NCI-H526 treated with DMSO at 0.1 percent for 48 hours (cell line): ENCODE measurements around the gene PTPRT.
A peak's percentile ranks its signal among the peaks of the same experiment; 100 is the strongest.

Source experiments
- DNase-seq: peaks from one replicate; lab custom pipeline; 2025; lab: John Stamatoyannopoulos, UW

Gene PTPRT

DNA sequence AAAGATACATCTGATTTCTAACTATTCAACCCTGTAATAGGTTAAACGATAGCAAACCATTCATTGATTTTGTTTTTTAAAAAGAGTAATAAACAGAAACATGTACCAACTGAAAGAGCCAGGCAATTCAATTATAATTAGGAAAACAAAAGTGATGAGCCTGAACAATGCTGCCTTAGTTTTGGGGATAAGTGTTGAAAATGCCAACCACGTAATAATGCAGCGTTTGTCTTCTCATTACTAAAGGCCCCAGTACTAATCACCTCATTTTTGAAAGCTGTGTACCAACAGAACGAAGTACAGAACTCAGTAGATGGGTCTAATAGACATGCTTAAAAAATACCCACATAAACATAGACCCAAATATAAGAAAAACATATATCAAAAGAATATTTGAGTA is 907.9 kb downstream of the PTPRT start:
- DNase-seq: no peak

- DNase-seq: peak; percentile 96
Observed at GRCh38 chr20:42276718-42277602, 912.7 kb downstream of the PTPRT start.

GRCh38 chr20:42274986-42275385 is 914.7 kb downstream of the PTPRT start:
- DNase-seq: no peak

DNA sequence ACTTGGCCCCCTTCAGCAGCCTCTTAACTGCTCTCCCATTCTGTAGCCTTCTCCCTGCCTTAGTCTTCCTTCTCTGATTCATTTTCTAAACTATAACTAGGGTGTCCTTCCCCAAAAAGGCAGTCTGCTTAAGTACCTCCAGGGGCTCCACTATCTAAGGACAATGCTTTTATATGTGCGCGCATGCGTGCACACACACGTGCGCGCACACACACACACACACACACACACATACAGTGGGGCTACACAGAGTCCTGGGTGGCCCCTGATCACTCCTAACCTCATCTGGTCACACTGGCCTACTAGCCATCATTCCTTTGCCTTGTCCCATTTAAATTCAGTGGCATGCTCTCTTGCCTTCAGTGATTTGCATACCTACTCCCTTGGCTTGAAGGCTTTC is 917.2 kb downstream of the PTPRT start:
- peak; percentile 70 for DNase-seq

DNA sequence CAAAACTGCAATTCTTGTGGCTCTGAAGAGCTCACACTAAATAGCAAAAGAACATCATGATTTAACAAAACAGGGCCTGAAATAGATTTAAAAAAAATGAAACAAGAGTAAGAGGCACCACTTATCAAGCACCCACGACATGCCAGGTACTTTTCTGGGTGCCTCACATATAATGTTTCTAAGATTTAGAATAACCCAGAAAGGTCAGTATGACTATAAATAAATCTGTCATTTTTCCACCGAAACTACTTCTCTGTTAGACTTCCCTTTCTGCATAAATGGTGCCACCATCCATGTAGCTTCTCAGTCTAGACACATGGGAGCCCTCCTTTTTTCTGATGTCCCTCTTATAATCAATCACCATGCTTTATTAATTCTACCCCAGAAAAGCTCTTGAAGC is 919.2 kb downstream of the PTPRT start:
- DNase-seq: no peak

- DNase-seq: no peak
Observed at GRCh38 chr20:42267793-42268384, 921.8 kb downstream of the PTPRT start.

- no peak for DNase-seq
Observed at GRCh38 chr20:42261766-42262270, 927.9 kb downstream of the PTPRT start.

- no peak for DNase-seq
Observed at GRCh38 chr20:42260184-42260583, 929.5 kb downstream of the PTPRT start.

DNA sequence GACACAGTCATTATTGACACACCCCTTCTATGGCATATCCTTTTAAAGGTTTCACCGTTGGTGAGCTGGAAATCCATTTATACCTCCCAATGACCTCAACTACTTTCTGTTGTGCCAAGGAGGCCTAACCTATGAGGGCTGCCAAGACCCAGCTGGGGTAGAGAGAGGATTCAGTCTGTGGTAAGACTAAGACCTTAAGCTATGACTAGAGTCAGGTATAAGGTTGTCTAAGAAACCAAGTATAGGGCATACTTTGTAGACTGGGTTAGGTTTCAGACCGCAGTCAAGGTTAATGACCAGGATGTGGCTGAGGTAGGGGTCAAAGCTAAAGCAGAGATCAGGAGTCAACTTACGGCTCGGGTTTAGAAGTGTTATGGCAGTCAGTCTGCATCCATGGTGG is 930.3 kb downstream of the PTPRT start:
- DNase-seq: no peak

DNA sequence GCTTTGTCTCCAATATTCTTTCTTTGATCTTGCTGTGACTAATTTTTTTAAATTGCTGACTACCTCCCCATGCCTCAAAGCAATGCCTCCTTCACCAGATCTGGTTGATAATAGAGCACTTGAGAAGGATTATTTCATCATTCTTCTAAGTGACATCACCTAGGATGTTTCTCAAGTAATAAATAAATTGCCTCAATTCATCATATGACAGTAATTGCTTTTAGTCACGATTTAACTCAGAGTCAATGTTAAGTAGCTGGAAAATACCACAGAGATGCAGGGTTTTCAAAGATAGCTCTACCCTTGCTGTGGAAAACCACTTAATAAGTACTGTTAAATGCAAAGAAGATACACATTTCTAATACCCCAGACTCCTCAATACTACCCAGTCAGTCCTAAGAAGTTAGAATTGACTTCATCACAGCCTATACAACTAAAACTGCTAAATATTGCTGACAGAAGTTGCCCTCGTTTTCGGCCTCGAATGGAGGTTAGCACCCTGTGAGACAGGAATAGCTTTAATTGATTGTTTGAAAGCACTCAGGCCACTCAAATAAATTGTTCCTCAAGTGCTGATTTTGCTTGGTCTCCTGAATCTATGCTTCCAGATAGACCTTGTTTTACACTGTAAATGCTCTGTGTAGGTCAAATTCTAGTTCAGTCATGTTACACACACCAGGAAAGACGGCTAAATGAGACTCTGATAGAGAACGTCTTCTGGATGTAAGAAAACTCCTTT is 931.0 kb downstream of the PTPRT start:
- no peak for DNase-seq

DNA sequence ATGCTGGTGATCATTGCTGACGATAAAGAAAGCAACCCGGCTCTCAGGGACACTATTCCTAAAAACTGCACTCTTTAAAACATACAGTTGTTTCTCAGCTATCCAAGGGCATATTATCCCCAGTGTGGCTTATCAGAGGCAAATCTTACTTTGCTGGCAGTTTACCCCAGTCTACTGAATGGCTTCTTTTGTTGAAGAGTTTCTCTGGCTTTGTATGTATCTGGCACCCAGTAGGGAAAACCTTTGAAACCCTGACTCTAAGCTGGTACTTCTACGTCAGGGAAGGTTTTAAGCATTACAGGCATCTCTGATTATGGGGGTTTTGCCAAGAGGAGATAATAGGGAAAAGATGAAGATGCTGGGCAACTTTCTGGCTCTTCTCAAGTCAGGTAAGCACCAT is 933.9 kb downstream of the PTPRT start:
- DNase-seq: no peak

DNA sequence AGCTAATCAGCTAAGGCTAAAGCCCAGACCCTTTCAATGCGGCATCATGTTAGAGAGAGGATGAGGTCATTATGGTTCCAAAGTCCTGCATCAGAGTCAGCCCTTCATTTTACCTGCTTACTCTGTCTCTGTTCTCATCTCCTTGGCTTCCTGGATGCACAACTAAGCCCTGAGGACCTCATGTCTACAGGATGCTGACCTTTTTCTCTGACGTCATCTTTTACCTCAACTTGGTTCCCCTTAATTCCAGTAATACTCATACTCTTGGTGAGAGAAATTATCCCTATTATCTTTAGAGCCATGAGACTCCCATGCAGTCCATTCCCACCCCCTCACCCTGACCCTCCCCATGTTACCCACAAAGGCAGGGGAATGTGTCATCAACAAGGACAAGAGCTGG is 935.0 kb downstream of the PTPRT start:
- DNase-seq: no peak

DNA sequence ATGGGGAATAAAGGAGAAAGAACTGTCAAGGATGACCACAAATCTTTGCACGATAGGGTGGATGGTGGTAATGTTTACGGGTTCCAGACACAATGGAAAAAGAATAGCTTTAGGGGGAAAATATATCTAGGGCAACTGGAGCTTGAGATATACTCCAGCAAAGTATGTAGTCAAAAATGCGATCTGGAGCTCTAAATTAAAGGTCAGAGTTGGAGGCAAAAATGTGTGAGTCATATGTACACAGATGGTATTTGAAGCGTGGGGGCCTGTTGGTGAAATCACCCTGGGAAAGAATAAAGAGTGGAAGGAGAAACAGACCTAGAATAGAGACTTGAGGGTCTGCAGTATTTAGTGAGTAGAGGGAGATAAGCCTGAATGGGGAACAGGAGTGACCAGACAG is 937.6 kb downstream of the PTPRT start:
- DNase-seq: no peak

DNA sequence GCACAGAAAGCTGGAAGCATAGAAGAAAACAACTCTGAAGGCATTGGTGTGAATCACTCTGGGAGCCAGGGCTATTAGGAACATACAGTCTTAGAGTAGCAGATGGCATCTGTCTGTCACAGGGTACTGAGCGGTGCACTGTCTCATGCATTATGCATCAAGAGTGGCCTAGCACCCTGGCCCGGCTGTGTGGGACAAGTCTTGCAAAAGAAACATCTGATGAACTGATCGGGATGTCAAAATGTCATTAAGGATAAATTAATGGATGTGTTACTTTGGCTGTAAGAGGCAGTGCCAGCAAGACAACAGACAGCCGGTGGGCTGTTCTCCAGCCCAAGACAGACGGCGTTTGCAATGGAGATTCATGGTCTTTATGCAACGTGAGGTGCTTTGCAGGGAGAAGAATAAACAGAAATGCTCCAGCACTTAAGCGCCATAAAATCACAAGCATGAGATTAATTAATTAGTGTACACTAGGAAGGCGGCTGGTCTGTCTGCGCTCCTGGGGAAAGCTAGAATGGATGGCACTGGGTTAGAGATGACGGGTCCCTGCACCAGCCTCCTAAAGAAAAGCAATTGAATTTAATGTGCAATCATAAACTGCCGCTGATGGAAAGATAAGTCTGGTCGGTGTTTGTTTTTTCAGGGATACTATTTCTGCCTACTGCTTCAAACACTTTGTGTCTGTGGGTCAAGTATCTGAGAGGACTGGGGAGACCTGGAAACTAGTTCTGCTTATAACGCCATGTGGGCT is 970.9 kb downstream of the PTPRT start:
- DNase-seq: peak; percentile 83

- DNase-seq: no peak
Observed at GRCh38 chr20:42214074-42214473, 975.6 kb downstream of the PTPRT start.

GRCh38 chr20:42212391-42212790 is 977.3 kb downstream of the PTPRT start:
- no peak for DNase-seq

- peak; percentile 32 for DNase-seq
Observed at GRCh38 chr20:42206557-42206956, 983.1 kb downstream of the PTPRT start.

GRCh38 chr20:42204109-42204660 is 985.5 kb downstream of the PTPRT start:
- DNase-seq: peak; percentile 33

DNA sequence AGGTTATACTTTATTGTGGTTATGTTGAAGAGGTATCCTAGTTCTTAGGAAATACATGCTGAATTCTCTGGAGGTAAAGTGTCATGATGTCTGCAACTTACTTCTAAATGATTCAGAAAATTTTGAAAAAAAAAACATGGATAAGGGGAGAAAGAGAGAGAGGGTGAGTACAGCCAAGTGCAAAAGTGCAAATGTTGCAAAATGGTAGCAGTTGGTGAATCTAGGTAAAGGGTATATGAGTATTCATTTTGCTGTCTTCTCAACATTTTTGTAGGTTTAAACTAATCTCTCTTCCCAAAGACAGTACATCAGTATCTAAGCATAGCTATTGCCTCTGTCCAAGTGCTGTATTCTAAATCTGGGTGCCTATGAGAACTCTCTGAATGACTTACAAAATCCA is 992.1 kb downstream of the PTPRT start:
- no peak for DNase-seq

DNA sequence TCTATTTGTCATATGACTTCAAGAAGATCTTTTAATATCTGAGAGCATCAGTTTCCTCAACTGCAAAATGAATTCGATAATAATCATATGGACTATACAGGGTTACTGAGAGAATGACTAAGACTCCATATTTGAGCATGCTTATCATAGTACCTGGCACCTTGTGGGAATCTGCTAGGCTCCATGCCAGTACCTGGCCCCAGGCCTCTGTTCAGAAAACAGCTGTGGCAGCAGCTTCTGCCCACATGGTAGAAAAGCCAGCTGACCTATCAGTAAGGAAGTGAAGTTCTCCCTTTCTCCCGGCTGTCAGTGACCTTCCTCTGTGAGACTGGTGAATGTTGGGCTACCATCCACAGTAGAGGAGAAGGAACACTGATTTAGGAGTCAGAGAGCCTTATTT is 996.6 kb downstream of the PTPRT start:
- DNase-seq: no peak

DNA sequence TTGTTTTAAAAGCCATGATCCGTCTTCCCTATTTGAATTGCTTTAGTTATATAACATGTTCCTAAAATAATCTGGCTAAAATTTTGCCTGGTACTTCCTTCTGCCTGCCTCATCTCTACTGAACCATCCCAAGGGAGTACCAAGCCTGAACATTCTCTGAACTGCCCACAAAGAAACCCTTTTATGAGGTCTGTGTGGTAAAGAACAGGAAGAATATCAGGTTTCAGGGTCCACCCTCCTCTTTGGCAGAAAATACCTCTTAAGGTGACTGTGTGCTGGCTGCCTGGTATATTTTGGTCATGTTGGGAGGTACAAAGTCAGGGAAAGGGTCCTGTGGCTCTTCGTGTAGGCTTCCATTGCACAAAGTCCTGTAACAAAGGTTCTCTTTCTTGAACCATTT is 997.4 kb downstream of the PTPRT start:
- peak; percentile 81 for DNase-seq
